DOHH2 (cell line): ENCODE results near the gene COL5A2.

Source experiments
- EZH2phosphoT487 ChIP-seq: fragments of 200-600 bp; sonication (generic); IDR thresholded peaks from 2 replicates; pipeline ENCODE4 v1.6.1; 2017; ENCODE audit warnings: borderline replicate concordance, mild to moderate bottlenecking, antibody characterized with exemption, low read length, moderate library complexity, mixed read lengths
- TF ChIP-seq, protein P1 (sequence below): fragments of 200-600 bp; sonication (generic); IDR thresholded peaks from one replicate; pipeline ENCODE4 v1.5.1; 2014; ENCODE audit warnings: antibody characterized with exemption, mild to moderate bottlenecking, low read depth, low read length; ENCODE audit not compliant: poor library complexity, severe bottlenecking

DNA sequence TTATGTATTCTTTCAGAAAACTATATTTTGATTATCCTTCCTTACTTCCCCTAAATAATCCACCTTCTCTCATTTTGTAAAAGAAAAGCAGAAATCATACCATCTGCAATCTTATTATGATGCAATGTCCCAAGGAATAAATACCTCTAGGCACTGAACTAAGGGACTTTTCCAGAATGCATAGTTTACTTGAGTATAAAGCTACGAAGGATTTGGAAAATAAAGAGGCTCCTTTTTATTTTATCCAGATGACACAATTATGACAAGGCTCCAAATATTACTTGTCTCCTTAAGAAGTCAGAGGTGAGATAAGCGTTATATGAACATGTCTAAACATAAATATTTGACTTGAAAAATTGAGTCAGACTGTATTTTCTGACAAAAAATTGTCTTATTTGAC lies 133.2 kb downstream of the COL5A2 start:
- TF ChIP-seq, protein P1, sequence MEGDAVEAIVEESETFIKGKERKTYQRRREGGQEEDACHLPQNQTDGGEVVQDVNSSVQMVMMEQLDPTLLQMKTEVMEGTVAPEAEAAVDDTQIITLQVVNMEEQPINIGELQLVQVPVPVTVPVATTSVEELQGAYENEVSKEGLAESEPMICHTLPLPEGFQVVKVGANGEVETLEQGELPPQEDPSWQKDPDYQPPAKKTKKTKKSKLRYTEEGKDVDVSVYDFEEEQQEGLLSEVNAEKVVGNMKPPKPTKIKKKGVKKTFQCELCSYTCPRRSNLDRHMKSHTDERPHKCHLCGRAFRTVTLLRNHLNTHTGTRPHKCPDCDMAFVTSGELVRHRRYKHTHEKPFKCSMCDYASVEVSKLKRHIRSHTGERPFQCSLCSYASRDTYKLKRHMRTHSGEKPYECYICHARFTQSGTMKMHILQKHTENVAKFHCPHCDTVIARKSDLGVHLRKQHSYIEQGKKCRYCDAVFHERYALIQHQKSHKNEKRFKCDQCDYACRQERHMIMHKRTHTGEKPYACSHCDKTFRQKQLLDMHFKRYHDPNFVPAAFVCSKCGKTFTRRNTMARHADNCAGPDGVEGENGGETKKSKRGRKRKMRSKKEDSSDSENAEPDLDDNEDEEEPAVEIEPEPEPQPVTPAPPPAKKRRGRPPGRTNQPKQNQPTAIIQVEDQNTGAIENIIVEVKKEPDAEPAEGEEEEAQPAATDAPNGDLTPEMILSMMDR, result no peak
- no peak for TF ChIP-seq EZH2phosphoT487
